ENCODE results near the gene LRMDA.

DNA sequence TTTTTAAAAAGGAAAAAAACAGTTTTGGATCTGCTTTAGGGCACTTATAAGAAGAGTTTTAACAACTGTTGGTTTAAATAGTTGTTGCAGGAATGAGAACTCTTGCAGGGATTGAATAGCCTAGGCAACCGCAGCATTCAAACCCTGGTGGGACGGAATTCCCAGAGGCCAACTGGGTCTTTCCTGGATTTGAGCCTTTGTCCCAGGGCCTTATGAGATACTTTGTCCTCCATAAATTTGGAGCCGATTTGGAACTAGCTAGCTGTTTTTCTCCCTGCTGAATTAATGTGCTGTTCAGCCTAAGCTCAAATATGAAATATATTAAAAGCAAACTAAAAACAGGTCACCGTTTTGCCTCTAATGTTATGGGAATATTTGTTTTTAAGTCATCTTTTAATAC, 109.6 kb downstream of the LRMDA start:
- TF ChIP-seq, protein P1, sequence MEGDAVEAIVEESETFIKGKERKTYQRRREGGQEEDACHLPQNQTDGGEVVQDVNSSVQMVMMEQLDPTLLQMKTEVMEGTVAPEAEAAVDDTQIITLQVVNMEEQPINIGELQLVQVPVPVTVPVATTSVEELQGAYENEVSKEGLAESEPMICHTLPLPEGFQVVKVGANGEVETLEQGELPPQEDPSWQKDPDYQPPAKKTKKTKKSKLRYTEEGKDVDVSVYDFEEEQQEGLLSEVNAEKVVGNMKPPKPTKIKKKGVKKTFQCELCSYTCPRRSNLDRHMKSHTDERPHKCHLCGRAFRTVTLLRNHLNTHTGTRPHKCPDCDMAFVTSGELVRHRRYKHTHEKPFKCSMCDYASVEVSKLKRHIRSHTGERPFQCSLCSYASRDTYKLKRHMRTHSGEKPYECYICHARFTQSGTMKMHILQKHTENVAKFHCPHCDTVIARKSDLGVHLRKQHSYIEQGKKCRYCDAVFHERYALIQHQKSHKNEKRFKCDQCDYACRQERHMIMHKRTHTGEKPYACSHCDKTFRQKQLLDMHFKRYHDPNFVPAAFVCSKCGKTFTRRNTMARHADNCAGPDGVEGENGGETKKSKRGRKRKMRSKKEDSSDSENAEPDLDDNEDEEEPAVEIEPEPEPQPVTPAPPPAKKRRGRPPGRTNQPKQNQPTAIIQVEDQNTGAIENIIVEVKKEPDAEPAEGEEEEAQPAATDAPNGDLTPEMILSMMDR (IDR thresholded peaks at IDR 0.05; ENCODE audit: insufficient read depth, low read length, poor library complexity, severe bottlenecking): no peak
- no peak for TF ChIP-seq EZH2phosphoT487 (conservative IDR thresholded peaks at IDR 0.05; ENCODE audit: low read length)

Measured in SU-DHL-6 (cell line).